Dermis microvascular lymphatic vessel endothelial cell (primary cell): Measurements from ENCODE around the gene TANGO2. TPM values are rescaled to one million over a fixed set of nuclear protein-coding genes. Genes with fewer than 3 reads are reported as not detected.
A peak's percentile ranks its signal among the peaks of the same experiment; 100 is the strongest.

Experiments used
- DNase-seq, 2 donors: peaks; one replicate each; pipeline versions ENCODE4 v3.0.0 to v3.0.0-alpha.2; 2010; ENCODE audit warnings: low read depth in 2 of 2
- total RNA-seq: library from RNA; depleted of rRNA; stranded (reverse); fragments of >200 nt; gene quantifications from 2 replicates; pipeline ENCODE4 v1.2.1, GENCODE V29; 2014

TANGO2 gene
- total RNA-seq, 1 donor from 2014 or later, result 40.1 TPM

DNA sequence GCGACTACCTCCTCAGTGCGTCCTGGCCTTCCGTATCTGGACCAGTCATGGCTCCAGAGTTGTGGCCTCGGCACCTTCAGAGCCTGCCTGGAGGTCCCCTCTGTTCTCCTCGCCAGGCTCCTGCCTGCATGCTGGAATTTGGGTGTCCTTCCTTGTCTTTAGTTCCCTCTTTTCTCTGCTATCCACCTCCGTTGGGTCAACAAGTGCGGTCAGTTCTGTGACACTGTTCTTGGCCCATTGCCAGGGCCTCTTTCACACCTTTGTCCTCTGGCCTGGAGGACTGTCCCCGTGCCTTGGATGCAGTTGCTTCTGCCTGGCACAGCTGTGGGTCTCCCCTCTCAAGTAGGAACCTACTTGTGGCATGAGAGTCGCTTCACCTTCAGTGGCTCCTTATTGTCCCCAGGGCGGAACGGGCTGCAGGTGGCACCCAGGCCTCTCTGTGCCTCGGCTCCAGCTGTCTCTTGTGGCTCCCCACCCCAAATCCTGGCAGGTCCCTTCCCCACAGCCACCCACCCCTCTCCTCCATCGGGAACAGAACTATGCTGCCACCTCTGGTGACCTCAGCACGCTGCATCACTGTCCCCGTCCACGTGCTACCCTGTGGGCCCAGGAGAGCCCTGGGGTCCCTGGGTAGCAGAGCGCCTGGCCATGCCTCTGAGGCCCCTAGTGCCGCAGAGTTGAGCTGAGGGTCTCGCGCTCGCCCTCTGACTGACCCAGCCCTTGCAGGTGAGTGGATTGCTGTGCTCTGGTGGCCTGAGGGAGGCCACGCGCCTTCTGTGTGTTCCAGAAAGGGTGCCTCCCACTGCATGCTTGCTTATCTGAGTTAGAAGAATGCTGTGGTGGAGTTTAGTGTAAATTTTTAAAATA lies 63.9 kb downstream of the TANGO2 start:
- DNase-seq, result peak in 1 of 2 donors; percentile 17

DNA sequence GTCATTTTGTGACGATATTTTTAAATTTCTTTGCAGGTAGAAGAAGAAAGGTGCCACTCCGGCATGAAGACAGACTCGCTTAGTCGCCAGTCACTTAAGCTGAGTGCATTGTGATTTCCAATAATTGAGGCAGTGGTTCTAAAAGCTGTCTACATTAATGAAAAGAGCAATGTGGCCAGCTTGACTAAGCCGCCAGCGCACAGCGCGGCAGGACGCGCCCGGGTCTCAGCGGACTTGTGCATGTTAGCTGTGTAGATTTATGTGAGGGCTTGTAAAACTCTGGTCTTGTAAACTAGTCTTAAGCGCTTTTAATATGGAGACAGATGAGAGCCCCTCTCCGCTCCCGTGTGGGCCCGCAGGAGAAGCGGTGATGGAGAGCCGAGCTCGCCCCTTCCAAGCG lies 64.7 kb downstream of the TANGO2 start:
- DNase-seq, result no peak

DNA sequence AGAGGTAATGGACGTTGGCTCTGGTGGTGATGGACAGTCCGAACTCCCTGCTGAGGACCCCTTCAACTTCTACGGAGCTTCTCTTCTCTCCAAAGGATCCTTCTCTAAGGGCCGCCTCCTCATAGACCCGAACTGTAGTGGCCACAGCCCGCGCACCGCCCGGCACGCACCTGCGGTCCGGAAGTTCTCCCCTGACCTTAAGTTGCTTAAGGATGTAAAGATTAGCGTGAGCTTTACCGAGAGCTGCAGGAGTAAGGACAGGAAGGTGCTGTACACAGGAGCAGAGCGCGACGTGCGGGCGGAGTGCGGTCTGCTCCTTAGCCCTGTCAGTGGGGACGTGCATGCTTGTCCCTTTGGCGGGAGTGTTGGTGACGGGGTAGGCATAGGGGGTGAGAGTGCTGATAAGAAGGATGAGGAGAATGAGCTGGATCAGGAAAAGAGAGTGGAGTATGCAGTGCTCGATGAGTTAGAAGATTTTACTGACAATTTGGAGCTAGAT lies 65.2 kb downstream of the TANGO2 start:
- DNase-seq, result no peak

DNA sequence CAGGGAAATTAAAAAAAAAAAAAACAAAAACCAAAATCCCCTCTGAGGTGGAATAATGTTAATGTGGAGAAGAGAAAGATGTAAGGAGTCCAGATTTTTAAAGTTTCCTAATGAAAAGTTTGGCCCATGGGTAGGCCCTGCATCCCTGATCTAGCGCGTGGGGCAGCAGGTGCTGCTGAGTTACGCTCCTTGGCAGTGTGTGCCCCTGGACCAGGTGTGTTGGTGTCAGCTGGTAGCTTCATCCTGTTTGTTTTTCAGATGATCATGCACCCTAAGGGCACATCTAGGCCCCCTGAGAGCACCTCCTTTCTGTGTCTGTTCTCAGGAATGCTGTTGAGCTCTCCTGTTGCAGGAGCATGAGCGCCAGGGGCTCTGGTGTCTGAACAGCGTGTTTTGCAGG lies 65.9 kb downstream of the TANGO2 start:
- no peak for DNase-seq

DNA sequence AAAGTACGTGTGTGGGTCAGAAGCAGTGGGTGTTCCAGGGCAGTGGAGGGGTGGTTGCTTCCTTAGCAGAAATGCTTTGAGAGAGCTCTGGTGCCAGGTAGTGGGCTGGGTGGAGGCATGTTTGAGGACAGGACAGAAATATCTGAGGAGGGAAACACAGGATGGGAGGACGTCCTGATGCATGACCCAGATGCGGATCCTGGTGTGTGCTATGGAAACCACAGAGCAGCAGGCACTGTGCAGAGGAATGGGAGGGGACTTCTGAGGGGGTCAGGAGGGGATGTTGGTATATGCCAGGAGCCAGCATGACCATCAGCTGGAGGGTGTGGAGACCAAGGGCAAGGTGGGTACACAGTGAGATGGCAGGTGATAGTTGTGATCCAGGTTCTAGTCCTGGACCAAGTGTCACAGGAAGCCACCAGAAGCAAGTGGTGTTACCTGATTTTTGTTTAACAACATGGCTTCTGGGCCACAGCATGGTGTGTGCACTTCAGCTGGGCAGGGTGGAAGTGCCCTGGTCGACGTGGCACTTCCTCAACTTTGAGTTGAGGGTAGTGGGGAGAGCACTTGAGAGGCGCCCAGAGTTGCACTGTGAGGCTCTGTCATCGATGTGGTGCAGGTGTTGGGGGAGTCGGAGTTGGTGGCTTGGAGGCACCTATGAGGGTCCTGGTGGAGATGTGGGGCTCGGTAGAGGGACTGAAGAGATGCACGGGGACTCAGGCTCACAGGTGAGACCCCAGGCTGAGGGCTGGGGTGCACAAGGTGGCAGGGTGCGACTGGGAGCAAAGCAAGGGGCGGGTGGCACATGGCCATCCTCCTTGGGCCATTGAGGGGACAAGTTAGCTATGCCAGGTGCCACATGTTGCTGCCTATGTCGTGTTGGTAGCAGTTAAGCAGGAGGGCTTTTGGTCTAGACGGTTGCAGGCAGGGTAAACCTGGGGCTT lies 66.7 kb downstream of the TANGO2 start:
- DNase-seq, result no peak

DNA sequence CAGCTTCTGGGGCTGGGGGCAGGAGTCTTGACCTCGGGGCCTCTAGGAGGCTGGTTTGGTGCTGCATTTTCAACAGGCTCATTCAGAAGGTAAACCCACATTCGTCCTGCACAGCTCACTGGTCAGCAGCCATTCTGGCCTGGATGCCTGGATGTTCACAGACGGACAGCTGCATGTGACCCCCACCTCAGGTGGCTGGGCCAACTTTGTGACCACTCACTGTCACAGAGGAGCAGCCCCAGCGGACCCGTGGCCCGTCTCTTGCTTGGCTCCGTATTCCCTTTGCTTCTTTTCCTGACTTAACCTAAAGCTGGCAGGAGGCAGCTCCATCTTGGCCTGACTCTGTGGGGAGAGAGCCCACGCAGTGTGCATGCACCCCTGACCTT lies 67.3 kb downstream of the TANGO2 start:
- no peak for DNase-seq

DNA sequence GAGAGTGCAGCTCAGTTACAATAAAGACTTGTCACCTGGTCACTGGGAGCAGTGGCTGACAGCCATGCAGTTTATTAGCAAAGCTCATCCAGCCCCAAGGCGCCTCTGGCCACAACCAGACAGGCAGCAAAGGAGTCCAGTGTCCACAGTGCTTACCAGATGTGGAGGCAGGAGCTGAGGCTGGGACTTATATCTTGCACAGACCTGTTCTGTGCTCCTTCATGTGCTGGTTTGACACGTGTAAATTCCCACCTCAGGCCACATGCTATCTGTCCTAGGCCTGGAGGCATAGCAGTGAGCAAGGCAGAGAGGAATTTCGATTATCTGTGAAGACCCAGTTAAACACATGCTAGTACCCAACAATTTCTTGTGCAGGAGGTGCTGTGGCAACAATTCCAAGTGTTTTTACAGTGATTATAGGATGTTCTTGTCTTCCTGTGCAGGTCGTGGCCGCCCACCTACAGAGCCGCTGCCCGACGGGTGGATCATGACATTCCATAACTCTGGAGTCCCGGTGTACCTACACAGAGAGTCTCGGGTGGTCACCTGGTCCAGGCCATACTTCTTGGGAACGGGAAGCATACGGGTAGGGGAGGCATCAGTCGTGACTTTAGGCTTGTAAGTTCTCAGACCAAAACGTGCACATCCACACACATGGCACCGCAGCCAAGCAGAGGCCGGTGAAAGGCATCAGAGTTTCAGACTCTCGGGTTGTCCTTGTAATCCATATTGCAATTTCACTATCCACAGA lies 68.5 kb downstream of the TANGO2 start:
- DNase-seq, result no peak

DNA sequence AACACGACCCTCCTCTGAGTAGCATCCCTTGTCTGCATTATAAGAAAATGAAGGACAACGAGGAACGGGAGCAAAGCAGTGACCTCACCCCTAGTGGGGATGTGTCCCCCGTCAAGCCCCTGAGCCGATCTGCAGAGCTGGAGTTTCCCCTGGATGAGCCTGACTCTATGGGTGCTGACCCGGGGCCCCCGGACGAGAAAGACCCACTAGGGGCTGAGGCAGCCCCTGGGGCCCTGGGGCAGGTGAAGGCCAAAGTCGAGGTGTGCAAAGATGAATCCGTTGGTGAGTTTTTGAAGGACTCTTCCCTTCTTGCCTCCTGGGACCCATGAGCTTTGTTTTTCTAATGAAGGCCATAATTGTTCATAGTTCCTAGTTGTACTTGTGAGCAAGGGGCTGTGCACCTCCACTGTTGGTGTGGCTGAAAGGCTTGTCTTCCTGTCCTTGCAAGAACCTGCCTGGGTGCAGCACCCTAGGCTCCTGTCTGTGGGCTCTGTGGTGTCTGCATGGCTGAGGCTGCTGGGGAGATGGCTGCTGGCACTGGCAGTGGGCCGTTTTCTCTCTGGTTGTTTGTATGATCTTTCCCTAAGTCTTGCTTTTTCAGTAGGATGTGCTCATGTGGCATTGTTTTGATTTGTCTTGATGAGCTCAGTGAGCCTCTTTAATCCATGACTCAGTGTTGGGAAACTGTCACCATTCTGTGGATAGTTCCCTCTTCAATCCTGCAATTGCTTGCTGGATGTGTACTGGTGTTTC lies 69.2 kb downstream of the TANGO2 start:
- DNase-seq, result no peak

DNA sequence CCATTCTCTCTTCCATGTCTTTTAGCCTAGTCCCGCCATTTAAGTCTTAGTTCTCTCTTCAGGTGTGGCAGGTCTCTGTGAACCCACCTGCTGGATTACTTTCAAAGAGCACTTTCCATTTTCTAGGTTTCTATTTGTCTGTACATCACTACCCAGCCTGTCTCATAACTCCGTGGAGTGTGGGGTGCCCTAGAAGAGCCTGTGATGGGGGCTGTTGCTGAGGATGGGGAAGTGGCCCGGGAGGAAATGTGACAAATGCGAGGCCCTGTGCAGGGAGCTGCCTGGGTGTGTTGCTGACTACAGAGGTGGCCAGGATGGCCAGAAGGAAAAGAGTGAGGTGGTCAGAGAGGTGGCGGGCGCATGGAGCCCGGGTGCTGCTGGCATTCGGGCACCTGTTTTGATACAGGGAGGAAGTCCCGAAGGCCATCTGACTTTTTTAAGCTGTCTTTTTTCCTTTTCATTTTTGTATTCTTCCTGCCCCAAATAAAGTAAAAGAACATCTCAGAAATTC lies 69.9 kb downstream of the TANGO2 start:
- DNase-seq, result no peak

DNA sequence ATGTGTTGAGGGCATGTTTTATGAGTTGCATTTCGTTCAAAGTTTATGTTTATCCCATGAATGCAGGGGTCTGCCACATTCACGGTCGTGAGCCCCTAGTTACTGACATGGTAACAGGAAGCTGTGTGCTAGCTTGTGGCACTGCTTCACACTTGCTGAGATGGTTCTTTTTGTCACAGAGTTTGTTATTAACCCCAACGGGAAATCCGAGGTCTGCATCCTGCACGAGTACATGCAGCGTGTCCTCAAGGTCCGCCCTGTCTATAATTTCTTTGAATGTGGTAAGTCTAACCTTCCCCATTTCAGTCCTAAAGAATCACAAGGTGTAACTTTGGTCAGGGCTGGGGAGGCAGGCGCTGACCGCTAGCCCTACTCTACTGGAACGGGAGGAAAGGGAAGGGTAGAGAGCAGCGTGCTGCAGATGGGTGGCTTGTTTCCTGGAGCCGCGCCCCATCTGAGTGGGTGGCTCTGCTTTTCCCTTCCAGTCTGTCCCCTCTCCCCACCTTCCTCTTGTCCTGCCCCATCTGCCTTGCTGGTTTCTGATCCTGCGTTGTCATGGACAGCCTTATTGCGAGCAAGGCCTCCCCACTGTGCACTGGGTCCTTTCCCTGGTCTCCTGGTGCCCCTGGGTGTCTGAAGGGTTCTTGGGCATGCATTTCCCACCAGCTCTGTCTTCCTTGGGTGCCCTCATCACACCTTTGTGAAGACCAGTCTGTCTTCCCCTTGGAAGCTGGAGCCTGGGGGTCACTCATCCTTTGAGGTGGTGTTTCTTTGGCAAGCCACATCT lies 71.0 kb downstream of the TANGO2 start:
- DNase-seq, result no peak

DNA sequence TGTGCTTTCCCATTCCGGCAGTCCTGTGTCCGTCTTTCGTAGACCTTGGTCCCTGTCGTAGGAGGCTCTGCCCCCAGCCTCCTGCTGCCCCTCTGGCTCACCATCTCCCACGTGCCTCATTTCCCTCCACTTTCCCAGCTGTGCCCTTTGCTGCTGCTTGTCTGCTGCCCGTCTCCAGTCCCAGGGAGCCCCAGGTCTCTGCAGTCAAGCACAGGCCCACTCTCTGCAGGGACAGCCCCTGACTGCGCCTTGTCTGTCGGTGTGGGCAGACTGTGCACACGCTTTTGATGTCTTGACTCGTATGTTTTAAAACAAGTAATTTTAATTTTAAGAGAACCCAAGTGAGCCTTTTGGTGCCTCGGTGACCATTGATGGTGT lies 71.6 kb downstream of the TANGO2 start:
- DNase-seq, result no peak

DNA sequence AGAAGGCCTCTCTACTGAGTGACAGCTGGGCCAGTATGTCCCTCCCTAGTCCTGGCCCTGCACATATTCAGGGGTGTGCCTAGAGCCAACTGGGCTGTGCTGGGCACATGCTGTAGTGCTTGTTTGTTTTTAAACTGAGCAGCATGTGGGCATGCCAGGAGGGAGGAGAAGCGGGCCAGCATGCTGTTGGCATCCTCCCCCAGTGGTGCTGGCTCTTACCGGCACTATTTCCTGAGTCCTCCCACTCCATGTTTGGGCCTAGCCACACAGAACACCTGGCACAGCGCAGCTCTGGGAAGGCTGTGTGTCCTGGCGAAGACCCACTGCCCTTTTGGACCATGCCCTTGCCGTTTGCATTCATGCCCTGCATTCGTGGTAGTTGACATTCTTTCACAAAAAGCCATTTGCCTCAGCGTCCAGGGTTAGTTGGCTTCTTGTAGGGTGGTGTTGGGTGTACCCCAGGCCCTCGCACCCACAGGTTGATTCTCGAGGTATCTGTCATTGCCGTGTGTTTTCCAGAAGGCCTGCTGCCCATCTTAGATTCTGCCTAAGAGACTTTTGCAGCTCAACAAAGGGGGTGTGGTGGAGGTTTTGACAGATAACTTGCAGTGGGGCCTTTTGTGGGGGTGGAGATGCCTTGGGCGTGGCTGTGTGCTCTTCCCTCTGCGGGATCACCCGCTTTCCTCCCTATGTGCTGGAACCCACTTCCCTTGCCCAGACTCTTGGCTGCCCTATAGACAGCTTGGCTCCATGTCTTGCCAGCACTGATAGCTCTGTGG lies 72.7 kb downstream of the TANGO2 start:
- no peak for DNase-seq

DNA sequence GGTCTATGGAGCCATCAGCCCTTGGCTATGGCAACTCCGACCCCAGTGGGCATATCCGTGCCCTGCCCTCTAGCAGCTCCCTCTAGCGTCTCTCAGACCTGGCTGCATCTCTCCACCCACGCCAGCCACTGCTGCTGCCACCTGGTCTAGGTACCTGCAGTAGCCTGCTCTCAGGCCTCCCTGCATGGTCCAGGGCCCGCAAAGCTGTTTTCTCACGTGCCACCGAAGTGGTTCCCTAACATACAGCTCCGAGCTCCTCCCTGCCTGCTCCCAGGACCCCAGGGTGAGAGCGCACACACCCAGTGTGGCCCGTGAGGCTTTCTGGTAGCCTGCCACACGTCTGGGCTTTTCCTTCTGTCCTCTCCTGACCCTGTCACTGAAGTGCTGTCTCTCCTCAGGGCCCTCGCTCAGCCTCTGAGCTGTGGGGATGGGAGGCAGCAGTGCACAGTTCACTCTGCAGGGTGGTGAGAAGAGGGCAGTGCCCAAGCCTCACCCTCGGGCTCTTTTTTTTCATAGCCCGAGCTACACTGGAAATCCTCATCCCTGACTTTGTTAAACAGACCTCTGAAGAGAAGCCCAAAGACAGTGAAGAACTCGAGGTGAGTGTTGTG lies 73.4 kb downstream of the TANGO2 start:
- DNase-seq, result no peak

DNA sequence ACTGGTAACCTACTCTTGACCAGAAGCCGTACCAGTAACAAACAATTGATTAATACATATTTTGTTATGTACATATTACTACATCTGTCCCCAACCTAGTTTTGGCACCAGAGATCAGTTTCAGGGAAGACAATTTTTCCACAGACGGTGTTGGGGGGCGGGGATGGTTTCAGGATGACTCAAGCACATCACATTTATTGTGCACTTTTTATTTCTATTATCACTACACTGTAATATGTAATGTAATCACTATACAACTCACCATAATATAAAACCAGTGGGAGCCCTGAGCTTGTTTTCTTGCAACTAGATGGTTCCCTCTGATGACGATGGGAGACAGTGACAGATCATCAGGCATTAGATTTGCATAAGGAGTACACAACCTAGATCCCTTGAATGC lies 74.6 kb downstream of the TANGO2 start:
- no peak for DNase-seq

DNA sequence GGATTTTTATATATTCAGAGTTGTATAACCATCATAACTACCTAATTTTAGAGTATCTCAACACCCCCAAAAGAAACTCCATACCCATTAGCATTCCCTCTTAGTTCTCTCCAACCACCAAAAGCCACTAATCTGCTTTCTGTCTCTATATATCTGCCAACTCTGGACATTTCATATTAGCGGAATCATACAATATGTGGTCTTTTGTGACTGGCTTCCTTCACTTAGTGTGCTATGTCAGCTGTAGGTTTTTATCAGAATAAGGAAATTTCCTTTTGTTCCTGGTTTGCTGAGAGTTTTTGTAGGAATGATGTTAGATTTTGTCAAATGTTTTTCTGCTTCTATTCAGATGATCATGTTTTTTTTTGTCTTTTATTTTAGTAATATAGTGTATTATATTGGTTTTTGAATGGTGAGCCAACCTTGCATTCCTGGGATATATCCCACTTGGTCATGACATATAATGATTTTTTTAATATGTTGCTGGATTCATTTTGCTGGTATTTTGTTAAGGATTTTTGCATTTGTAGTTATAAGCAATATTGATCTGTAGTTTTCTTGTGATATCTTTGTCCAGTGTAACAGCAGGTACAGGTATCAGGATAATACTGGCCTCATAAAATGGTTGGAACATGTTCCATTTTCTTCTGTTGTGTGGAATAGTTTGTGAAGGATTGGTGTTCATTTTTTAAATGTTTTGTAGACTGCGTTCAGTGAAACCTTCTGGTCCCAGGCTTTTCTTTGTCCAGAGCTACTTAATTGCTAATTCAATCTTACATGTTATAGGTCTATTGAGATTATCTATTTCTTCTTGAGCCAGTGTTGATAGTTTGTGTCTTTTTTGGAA lies 75.9 kb downstream of the TANGO2 start:
- no peak for DNase-seq

DNA sequence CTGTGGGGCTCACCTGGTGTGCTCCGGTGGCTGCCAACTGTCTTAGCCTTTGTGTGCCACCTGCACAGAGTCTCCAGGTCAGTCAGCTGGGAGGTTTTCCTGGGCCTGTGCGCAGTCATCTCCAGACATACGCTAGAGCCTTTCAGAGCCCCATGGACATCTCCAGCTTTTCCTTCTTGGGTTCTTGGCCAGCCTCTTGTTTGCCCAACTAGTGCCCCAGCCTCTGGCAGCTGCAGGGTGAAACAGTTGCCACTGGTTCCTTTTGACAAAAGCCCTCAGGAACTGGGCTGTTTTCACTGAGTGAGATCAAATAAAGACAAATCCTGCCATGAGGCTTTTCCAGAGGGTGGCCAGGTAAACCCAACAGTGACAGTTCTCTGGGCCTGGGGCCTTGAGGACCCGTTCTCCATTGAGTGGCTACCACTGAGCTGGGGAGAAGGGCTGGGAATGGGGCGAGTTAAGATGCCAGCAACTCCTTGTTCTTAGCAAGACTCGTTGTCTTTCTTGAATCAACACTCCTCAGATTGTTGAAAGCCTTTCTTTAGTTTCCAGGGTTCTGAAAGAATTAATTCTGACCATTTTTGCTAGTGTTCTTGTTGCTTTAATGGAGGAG lies 78.3 kb downstream of the TANGO2 start:
- DNase-seq, result no peak

DNA sequence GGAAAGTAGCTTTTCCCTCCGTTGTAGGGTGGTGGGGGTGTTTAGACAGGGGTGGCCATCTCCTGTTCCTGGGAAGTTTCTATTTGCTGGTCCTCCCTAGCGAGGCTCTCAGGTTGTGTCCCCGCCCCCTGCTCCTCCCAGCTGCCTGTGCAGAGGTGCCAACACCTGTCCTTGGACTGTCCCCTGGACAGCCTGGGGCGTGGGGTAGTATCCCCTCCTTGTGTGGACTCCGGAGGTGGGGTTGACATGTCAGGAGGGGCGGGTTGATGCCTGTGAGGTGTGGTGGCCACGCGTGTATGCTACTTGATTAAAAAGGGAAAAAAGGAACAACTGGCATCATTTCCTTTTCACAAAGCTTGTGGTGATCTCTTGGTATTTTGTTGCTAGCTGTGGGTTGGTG lies 80.7 kb downstream of the TANGO2 start:
- DNase-seq, result no peak
